Measurements from ENCODE around the gene SLC2A11. TPM values are rescaled to one million over a fixed set of nuclear protein-coding genes. Genes with fewer than 3 reads are reported as not detected.
A peak's percentile ranks its signal among the peaks of the same experiment; 100 is the strongest.

Gene SLC2A11
- total and polyA plus RNA-seq, 9 of the 15 experiments (the other 6 are each of a cell fraction or from before 2014, with no cell fraction given) = 0.44 to 2.7 (median 2.1) TPM

DNA sequence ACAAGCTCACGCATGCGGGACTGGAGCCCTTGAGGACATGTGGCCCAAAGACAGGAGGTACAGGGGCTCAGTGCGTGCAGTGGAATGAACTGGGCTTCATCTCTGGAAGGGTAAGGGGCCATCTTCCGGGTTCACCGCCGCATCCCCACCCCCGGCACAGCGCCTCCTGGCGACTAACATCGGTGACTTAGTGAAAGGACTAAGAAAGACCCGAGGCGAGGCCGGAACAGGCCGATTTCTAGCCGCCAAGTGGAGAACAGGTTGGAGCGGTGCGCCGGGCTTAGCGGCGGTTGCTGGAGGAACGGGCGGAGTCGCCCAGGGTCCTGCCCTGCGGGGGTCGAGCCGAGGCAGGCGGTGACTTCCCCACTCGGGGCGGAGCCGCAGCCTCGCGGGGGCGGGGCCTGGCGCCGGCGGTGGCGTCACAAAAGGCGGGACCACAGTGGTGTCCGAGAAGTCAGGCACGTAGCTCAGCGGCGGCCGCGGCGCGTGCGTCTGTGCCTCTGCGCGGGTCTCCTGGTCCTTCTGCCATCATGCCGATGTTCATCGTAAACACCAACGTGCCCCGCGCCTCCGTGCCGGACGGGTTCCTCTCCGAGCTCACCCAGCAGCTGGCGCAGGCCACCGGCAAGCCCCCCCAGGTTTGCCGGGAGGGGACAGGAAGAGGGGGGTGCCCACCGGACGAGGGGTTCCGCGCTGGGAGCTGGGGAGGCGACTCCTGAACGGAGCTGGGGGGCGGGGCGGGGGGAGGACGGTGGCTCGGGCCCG lies 36.5 kb downstream of the SLC2A11 start, which contains the start of gene MIF (continued):
- TF ChIP-seq SMC3 (conservative IDR thresholded peaks at IDR 0.05; ENCODE audit: insufficient read depth, low read depth, low read length) (0 out of 2 replicates have a peak, but pooled peaks have one; percentile 29), EGR1 (conservative IDR thresholded peaks at IDR 0.05) (peak; percentile 80), DDX20 (tag; IDR thresholded peaks at IDR 0.05; ENCODE audit: low read depth) (no peak), CREB1 (IDR thresholded peaks at IDR 0.05) (peak; percentile 83), CREB1 (CRISPR knock-in tag; IDR thresholded peaks at IDR 0.05) (peak; percentile 80), SIN3A (IDR thresholded peaks at IDR 0.05; ENCODE audit: borderline replicate concordance in 2 of 2, control insufficient read depth in 1 of 2, low read depth in 2 of 2, low read length in 2 of 2) (peak in 1 of 2 experiments; percentile 45; a peak in 2 of 4 replicates), TCF3 (CRISPR knock-in tag; IDR thresholded peaks at IDR 0.05) (no peak), L3MBTL2 (IDR thresholded peaks at IDR 0.05) (peak; percentile 34), KLF1 (tag; IDR thresholded peaks at IDR 0.05) (peak; percentile 47; the same call in 1 of the 2 replicates), PHF8 (IDR thresholded peaks at IDR 0.05; ENCODE audit: borderline replicate concordance, low read length) (peak; percentile 55; the same call in 1 of the 2 replicates), KDM1A (IDR thresholded peaks at IDR 0.05) (no peak), ELF1 (tag; IDR thresholded peaks at IDR 0.05) (peak; percentile 95), EP300 (IDR thresholded peaks at IDR 0.05; ENCODE audit: low read length) (peak; percentile 35)
- TF ChIP-seq, protein P1, sequence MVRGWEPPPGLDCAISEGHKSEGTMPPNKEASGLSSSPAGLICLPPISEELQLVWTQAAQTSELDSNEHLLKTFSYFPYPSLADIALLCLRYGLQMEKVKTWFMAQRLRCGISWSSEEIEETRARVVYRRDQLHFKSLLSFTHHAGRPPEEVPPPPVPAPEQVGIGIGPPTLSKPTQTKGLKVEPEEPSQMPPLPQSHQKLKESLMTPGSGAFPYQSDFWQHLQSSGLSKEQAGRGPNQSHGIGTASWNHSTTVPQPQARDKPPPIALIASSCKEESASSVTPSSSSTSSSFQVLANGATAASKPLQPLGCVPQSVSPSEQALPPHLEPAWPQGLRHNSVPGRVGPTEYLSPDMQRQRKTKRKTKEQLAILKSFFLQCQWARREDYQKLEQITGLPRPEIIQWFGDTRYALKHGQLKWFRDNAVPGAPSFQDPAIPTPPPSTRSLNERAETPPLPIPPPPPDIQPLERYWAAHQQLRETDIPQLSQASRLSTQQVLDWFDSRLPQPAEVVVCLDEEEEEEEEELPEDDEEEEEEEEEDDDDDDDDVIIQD (CRISPR knock-in tag; IDR thresholded peaks at IDR 0.05) = 0 out of 2 replicates have a peak, but pooled peaks have one; percentile 52
- TF ChIP-seq, protein P2, sequence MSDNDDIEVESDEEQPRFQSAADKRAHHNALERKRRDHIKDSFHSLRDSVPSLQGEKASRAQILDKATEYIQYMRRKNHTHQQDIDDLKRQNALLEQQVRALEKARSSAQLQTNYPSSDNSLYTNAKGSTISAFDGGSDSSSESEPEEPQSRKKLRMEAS (CRISPR knock-in tag; IDR thresholded peaks at IDR 0.05) = peak; percentile 41; the same call in 1 of the 2 replicates
- TF ChIP-seq, protein P3, sequence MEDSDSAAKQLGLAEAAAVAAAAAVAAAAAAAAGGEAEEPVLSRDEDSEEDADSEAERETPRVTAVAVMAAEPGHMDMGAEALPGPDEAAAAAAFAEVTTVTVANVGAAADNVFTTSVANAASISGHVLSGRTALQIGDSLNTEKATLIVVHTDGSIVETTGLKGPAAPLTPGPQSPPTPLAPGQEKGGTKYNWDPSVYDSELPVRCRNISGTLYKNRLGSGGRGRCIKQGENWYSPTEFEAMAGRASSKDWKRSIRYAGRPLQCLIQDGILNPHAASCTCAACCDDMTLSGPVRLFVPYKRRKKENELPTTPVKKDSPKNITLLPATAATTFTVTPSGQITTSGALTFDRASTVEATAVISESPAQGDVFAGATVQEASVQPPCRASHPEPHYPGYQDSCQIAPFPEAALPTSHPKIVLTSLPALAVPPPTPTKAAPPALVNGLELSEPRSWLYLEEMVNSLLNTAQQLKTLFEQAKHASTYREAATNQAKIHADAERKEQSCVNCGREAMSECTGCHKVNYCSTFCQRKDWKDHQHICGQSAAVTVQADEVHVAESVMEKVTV (CRISPR knock-in tag; IDR thresholded peaks at IDR 0.05) = 0 out of 2 replicates have a peak, but pooled peaks have one; percentile 16
